Adrenal gland (tissue), 5 donors: ENCODE data around the gene SLC50A1.

Source experiments
- CTCF ChIP-seq, 6 experiments: fragments of 450-650 bp in 4 of 6; fragments of 200-600 bp in 2 of 6; sonication (generic) in 1 of 6; IDR thresholded peaks; 1 replicate in 5 of 6; 2 replicates in 1 of 6; pipeline versions ENCODE4 v1.5.1 to v1.8.0; 2016 to 2021; ENCODE audit warnings: antibody characterized with exemption in 6 of 6, mild to moderate bottlenecking in 2 of 6, moderate library complexity in 1 of 6
- POLR2A ChIP-seq, 2 donors: fragments of 450-650 bp; IDR thresholded peaks; one replicate each; pipeline ENCODE4 v1.6.1; 2017; ENCODE audit warnings: antibody characterized with exemption in 2 of 2, mild to moderate bottlenecking in 2 of 2, moderate library complexity in 1 of 2
- donor health status: DM: no; HTN: no; CAD: no.

GRCh38 chr1:155158991-155159390 is 23.3 kb downstream of the SLC50A1 start:
- TF ChIP-seq CTCF (IDR thresholded peaks at IDR 0.05) (no peak), POLR2A (IDR thresholded peaks at IDR 0.05) (no peak)
